ENCODE measurements around the gene SETBP1. TPM values are rescaled to one million over a fixed set of nuclear protein-coding genes. Genes with fewer than 3 reads are reported as not detected.

The SETBP1 gene
- total and polyA plus RNA-seq, 9 of the 15 experiments (the other 6 are each of a cell fraction or from before 2014, with no cell fraction given): under 0.01 to 0.13 (median 0.04) TPM

GRCh38 chr18:44957461-44957860, 276.8 kb downstream of the SETBP1 start (continued):
- TF ChIP-seq BRCA1 (IDR thresholded peaks at IDR 0.05): no peak
- no peak for TF ChIP-seq BRCA1 (CRISPR knock-in tag; IDR thresholded peaks at IDR 0.05)
- no peak for TF ChIP-seq SNIP1 (IDR thresholded peaks at IDR 0.05; ENCODE audit: low read depth)
- TF ChIP-seq ZZZ3 (IDR thresholded peaks at IDR 0.05): no peak
- TF ChIP-seq CHAMP1 (IDR thresholded peaks at IDR 0.05): no peak
- TF ChIP-seq ZNF436 (CRISPR knock-in tag; IDR thresholded peaks at IDR 0.05): no peak

GRCh38 chr18:44958040-44958439, 277.4 kb downstream of the SETBP1 start:
- H3K4me2 ChIP-seq (ENCODE audit: insufficient read depth, low read length): no peak overlapping the region
- no peaks in the 10 kb centered on the region for H3K79me2 ChIP-seq (ENCODE audit: control insufficient read depth, insufficient read depth, low read length)
- H3K27me3 ChIP-seq (ENCODE audit: control insufficient read depth in 2 of 2, insufficient read depth in 2 of 2, low read length in 2 of 2): peaks cover 0 to under 1% of the 10 kb centered on the region in 2 experiments; a peak in 1 of 5 replicates
- in situ Hi-C loops (cut with MboI) (no loop called here), intact Hi-C loops (cut with micrococcal nuclease) (no loop called here)
- CTCF ChIA-PET (ENCODE audit: low intra/inter-chr PET ratio): no interaction called here
- 10% methylated on average over 1 of the region's 1 CpG for WGBS (ENCODE audit: insufficient coverage, low coverage, missing lambda C conversion rate)
- POLR2A ChIA-PET: interaction anchor here (0.7 kb wide), 1 partner anchor 12 kb away, joined by 3 read pairs; no protein-coding TSS in a partner anchor
- no TSS peak for BruUV-seq (replicated peaks)
- H3K9ac ChIP-seq (ENCODE audit: insufficient read depth in 1 of 2, low read depth in 2 of 2, low read length in 2 of 2): no peak overlapping the region
- no peak overlapping the region for H2AFZ ChIP-seq (ENCODE audit: low read depth, low read length)
- H3K4me3 ChIP-seq: no peak overlapping the region
- no peaks in the 10 kb centered on the region for H3K9me1 ChIP-seq (ENCODE audit: control insufficient read depth, insufficient read depth, low read length)
- ATAC-seq (no peak), FAIRE-seq (no peak), DNase-seq (ENCODE audit: extremely low read depth in 1 of 4, low spot score in 3 of 4) (no peak)
- H3K4me1 ChIP-seq (replicated peaks in 1 of 2; ENCODE audit: control insufficient read depth in 2 of 2, insufficient read depth in 2 of 2, low read length in 2 of 2): no peaks in the 10 kb centered on the region
- no peaks in the 10 kb centered on the region for H3K36me3 ChIP-seq (ENCODE audit: control insufficient read depth, insufficient read depth, low read length)
- H4K20me1 ChIP-seq (replicated peaks; ENCODE audit: control insufficient read depth, insufficient read depth, low read length): no peaks in the 10 kb centered on the region
- H3K9me3 ChIP-seq (replicated peaks; ENCODE audit: control insufficient read depth, insufficient read depth, low read depth, low read length): no peaks in the 10 kb centered on the region
- H3K27ac ChIP-seq (ENCODE audit: extremely low read depth, low read depth, low read length): no peak overlapping the region
- no peak for TF ChIP-seq E2F4 (CRISPR knock-in tag; IDR thresholded peaks at IDR 0.05; ENCODE audit: low read depth)
- no peak for TF ChIP-seq PTBP1 (IDR thresholded peaks at IDR 0.05; ENCODE audit: low read depth, low read length)
- TF ChIP-seq PKNOX1 (IDR thresholded peaks at IDR 0.05): no peak
- no peak for TF ChIP-seq KHSRP (IDR thresholded peaks at IDR 0.05)
- TF ChIP-seq MCM2 (IDR thresholded peaks at IDR 0.05; ENCODE audit: low read depth): no peak
- no peak for TF ChIP-seq CUX1 (CRISPR knock-in tag; IDR thresholded peaks at IDR 0.05)
- no peak for TF ChIP-seq ZNF174 (CRISPR knock-in tag; IDR thresholded peaks at IDR 0.05)
- no peak for TF ChIP-seq SRSF7 (optimal IDR thresholded peaks at IDR 0.05; ENCODE audit: low read depth, low read length)
